Activated naive CD4-positive, alpha-beta T cell treated with anti-CD3 and anti-CD28 coated beads for 36 hours (primary cell): ENCODE results near the gene MAP3K4. TPM values are rescaled to one million over a fixed set of nuclear protein-coding genes. Genes with fewer than 3 reads are reported as not detected.

Source experiments
- CTCF ChIA-PET: fragments of 350-600 bp; sonication (Branson Sonifier 250); formaldehyde crosslinking; loops from one replicate; lab custom pipeline; 2021; ENCODE audit warnings: antibody characterized with exemption; lab: Charles Lee
- DNase-seq: peaks from one replicate; pipeline ENCODE4 v3.0.0-alpha.2; 2020
- H3K27ac Mint-ChIP-seq: one replicate; pipeline ENCODE4 v1.8.0; 2021; ENCODE audit warnings: mild to moderate bottlenecking, mixed read lengths
- H3K27me3 Mint-ChIP-seq: one replicate; pipeline ENCODE4 v1.8.0; 2021; ENCODE audit warnings: low read depth, mixed read lengths
- H3K36me3 Mint-ChIP-seq: one replicate; pipeline ENCODE4 v1.8.0; 2021; ENCODE audit warnings: low read depth, mixed read lengths
- H3K4me1 Mint-ChIP-seq: one replicate; pipeline ENCODE4 v1.8.0; 2021; ENCODE audit warnings: low read depth, mixed read lengths
- H3K4me3 Mint-ChIP-seq: one replicate; pipeline ENCODE4 v1.8.0; 2021; ENCODE audit warnings: mild to moderate bottlenecking, moderate library complexity, mixed read lengths
- H3K9me3 Mint-ChIP-seq: one replicate; pipeline ENCODE4 v1.8.0; 2021; ENCODE audit warnings: mixed read lengths
- intact Hi-C: fragments of 100-400 bp; cut with micrococcal nuclease; formaldehyde crosslinking; loops from one replicate; pipeline ENCODE4 v1.15.1; 2023
- total RNA-seq, 2 experiments: library from RNA; stranded (reverse); gene quantifications; one replicate each; pipeline ENCODE4 v1.2.3, GENCODE V29; 2021

MAP3K4 gene
- total RNA-seq, 2 experiments from 2014 or later = 36.0 to 42.6 TPM

DNA sequence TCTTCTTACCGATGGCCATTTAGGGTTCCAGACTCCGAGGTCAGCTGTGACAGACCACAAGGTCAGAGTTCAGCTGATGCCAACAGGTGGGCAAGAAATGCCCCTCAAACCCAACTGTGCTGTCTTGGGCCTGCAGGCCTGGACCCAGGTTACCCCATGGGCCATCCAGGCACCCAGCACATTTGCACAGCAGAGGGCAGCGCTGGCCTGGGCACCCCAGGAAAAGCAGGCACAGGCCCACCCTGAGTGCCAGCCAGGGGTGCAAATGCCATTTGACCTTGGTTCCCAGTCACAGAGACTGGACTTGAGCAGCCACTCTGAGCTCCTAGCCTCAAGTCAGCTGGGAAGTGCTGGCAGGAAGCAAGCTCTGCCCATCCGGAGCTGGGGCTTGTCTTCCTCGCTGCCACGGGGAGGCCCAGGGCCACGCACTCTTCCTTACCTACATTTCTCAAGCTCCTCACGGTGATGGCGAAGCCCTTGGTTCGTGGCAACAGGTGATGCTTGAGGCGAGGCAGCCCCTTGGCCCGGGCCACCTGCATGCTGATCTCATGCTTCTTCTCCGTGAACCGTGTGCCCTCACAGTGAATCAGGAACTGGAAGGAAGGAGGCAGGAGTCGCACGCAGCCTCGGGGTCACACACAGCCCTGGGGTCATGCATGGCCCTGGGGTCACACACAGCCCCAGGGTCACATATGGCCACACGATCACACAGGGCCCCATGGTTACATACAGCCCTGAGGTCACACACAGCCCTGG, 161.5 kb downstream of the MAP3K4 start:
- CTCF ChIA-PET = interaction anchor here (0.6 to 1.1 kb wide), 4 partner anchors 121 to 219 kb away, joined by 3 read pairs; partner anchors contain the start of gene AGPAT4
- intact Hi-C loops = loop anchor here (1.0 to 10.0 kb wide), 2 partner anchors 218 kb away; no protein-coding TSS in a partner anchor
- peaks cover 7% of the 10 kb centered on the region for H3K9me3 Mint-ChIP-seq
- H3K27me3 Mint-ChIP-seq = no peaks in the 10 kb centered on the region
- H3K4me3 Mint-ChIP-seq = no peak overlapping the region
- peak; percentile 13 for DNase-seq
- H3K4me1 Mint-ChIP-seq = no peaks in the 10 kb centered on the region
- H3K36me3 Mint-ChIP-seq = peaks cover 3% of the 10 kb centered on the region
- no peak overlapping the region for H3K27ac Mint-ChIP-seq

DNA sequence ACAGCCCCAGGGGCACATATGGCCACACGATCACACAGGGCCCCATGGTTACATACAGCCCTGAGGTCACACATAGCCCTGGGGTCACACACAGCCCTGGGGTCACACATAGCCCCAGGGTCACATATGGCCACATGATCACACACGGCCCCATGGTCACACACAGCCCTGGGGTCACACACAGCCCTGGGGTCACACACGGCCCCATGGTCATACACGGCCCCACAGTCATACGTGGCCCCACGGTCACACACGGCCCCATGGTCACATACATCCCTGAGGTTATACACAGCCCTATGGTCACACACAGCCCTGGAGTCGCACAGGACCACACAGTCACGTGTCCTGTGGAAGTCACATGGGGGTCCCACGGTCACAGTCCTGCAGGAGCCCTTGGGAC, 162.2 kb downstream of the MAP3K4 start:
- Mint-ChIP-seq H3K4me3 (no peak overlapping the region), H3K4me1 (no peaks in the 10 kb centered on the region), H3K9me3 (peaks cover 7% of the 10 kb centered on the region), H3K36me3 (peaks cover 4% of the 10 kb centered on the region), H3K27me3 (no peaks in the 10 kb centered on the region), H3K27ac (no peak overlapping the region)
- CTCF ChIA-PET = interaction anchor here (0.6 to 1.1 kb wide), 4 partner anchors 120 to 218 kb away, joined by 3 read pairs; partner anchors contain the start of gene AGPAT4
- intact Hi-C loops = loop anchor here (1.0 to 10.0 kb wide), 2 partner anchors 218 to 219 kb away; no protein-coding TSS in a partner anchor
- no peak for DNase-seq

DNA sequence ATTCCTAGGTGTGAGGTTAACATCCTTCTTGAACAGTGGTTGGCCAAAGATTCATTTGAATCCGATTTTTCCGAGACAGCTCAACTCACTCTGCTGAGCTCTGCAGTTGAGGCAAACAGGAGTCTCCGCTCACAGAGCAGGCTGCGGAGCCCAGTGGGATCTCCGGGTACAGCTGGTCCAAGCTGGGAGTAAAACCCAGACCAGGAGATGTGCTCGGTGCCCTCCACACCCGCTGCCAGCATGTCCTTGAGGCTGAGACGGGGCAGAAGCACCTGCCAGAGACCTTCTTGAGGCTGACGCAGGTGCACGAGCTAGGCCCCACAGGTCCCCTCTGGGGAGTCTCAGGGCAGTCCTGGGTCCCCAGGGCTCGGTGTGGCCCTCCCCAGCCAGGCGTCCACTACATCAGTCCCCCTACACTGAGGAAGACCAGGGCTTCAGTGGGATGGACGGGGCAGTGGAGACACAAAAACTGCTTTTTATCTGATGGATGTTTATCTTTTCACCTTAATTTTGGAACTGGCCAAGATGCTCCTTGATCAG, 163.3 kb downstream of the MAP3K4 start:
- intact Hi-C loops = loop anchor here (10.0 kb wide), 1 partner anchor 220 kb away; no protein-coding TSS in a partner anchor
- Mint-ChIP-seq H3K27me3 (no peaks in the 10 kb centered on the region), H3K4me1 (no peaks in the 10 kb centered on the region), H3K36me3 (peaks cover 4% of the 10 kb centered on the region), H3K9me3 (peaks cover 7% of the 10 kb centered on the region), H3K27ac (no peak overlapping the region), H3K4me3 (no peak overlapping the region)
- DNase-seq = no peak
- CTCF ChIA-PET = interaction anchor here (1.4 kb wide), 1 partner anchor 216 kb away, joined by 3 read pairs; no protein-coding TSS in a partner anchor

DNA sequence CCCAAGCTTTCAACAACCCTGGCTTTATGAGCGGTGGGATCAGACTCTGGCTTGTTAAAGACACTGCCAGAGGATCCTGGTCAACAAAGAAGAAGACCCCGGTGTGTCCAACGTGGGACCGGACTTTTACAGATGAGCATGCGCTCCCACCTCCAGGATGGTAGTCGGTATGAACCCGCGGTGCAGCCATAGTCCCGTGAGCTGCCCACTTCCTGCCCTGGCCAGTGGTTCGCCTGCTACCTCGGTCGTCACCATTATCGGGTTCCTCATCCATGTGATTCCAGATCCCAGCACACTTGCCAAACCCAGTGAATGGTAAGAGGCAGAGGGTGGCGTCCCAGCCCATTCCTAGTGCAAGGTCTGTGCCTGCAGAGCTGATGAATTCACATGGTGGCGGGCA, 169.6 kb downstream of the MAP3K4 start:
- H3K36me3 Mint-ChIP-seq = peaks cover 12% of the 10 kb centered on the region
- no peak overlapping the region for H3K4me3 Mint-ChIP-seq
- no peak for DNase-seq
- H3K4me1 Mint-ChIP-seq = no peaks in the 10 kb centered on the region
- CTCF ChIA-PET = no interaction called here
- intact Hi-C loops = no loop called here
- H3K27ac Mint-ChIP-seq = no peak overlapping the region
- H3K27me3 Mint-ChIP-seq = no peaks in the 10 kb centered on the region
- peaks cover 7% of the 10 kb centered on the region for H3K9me3 Mint-ChIP-seq

DNA sequence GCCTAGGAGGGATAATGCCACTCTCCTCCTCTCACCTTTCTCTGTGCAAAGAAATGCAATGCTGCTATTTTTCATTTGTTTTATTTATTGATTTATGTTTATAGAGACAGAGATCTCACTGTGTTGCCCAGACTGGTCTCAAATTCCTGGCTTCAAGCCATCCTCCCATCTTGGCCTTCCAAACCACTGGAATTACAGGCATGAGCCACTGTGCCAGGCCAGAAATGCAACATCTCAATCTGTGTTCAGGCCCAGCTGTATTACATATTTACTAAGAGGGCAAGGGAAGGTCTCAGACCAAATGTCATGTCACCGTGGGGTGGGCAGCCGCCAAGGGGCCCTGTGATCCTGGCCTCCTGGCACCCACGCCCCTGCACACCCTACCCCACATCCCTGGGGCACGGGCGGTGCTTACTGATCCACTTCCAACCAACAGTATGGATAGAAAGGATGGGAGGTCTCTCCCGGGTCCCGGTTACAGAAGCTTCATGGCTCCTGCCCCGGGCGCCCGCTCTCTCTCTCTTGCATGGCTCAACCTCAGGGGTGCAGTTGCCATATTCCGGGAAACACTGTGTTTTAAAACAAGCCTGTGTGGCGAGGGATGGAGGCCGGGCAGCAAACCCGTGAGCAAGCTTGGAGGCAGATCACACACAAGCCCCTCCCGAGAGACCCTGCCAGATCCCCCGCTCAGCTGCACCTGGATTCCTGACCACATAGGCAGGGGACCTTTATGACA, 170.5 kb downstream of the MAP3K4 start:
- Mint-ChIP-seq H3K9me3 (peaks cover 3% of the 10 kb centered on the region), H3K27me3 (no peaks in the 10 kb centered on the region), H3K4me3 (no peak overlapping the region), H3K36me3 (peaks cover 10% of the 10 kb centered on the region), H3K27ac (no peak overlapping the region), H3K4me1 (no peaks in the 10 kb centered on the region)
- intact Hi-C loops = no loop called here
- DNase-seq = no peak
- CTCF ChIA-PET = no interaction called here

DNA sequence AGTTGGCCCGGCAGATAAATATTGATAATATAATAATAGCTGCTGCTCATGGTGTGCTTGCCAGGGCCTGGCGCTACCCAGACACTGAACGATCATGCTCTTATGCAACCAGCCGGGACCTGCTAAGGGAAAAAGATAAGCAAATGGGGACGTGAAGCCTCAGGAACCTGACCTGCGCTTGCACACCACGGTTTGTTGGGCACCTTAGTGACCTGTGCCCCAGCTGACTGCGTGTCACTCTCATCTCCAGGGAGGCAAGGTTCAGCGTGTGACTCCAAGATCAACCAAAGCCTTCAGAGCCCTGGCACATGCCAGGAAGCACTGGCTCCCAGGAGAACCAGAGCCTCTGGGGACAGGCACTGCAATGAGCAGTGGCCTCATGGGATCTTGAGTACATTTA, 171.2 kb downstream of the MAP3K4 start:
- Mint-ChIP-seq H3K27me3 (no peaks in the 10 kb centered on the region), H3K9me3 (peaks cover under 1% of the 10 kb centered on the region), H3K36me3 (peaks cover 10% of the 10 kb centered on the region), H3K4me3 (no peak overlapping the region), H3K27ac (no peak overlapping the region), H3K4me1 (no peaks in the 10 kb centered on the region)
- CTCF ChIA-PET = no interaction called here
- intact Hi-C loops = no loop called here
- no peak for DNase-seq

DNA sequence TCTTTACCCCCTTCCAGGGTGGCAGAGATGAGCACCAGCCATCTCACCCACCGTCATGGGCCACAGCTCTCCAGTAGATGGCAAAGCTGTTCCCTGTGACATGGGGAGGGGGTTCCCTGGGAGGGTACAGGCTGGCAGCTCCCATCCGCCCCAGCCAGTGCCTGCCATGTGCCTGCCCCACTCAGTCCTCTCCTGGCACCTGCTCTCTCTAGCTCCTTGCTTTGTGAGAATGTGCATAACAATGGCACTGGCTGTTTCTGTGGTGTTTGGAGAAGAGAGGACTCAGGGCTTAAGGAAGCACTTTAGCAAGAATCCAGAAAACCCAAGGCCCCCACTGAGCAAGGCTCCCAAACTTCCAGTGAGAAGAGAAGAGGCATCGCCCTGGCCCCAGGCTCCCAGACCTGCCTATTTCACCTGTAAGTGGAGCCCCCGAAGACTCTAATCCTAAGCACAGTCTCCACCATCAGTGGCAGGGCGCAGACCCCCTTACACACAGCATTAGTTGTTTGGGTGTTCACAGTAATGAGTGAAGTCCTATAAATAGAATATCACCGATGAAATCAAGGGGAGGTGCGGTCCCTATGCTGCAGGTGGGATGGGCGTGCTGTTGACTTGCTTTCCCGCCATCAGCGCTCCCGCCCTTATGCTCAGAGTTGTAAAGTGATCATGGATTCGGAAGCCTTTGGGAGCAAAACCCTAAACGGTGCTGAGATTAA, 172.1 kb downstream of the MAP3K4 start:
- CTCF ChIA-PET = no interaction called here
- no peak for DNase-seq
- Mint-ChIP-seq H3K27ac (no peak overlapping the region), H3K27me3 (no peaks in the 10 kb centered on the region), H3K9me3 (no peaks in the 10 kb centered on the region), H3K4me1 (no peaks in the 10 kb centered on the region), H3K4me3 (no peak overlapping the region), H3K36me3 (peaks cover 8% of the 10 kb centered on the region)
- intact Hi-C loops = no loop called here

DNA sequence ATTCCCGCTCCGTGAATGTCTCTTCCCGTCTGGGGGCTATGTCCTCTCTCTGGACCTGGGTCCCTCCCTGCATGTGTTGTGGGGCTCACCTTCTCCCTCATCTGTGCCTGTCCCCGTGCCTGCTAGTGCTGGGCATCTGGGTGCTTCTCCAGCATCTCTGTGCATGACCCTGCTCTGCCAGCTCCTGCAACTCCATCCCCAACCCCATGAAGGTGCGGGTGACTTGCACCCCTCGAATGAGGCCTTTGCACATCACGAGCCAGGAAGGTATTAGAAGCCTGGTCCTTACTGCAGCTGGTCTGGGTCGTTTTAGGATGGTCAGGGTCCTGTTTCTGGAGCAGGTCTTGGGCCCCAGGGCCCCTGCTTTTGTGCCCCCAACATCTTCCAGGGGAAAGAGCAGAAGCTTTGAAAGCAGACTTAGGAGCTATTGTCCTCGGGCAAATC, 172.6 kb downstream of the MAP3K4 start:
- H3K4me3 Mint-ChIP-seq = no peak overlapping the region
- H3K9me3 Mint-ChIP-seq = no peaks in the 10 kb centered on the region
- H3K27me3 Mint-ChIP-seq = no peaks in the 10 kb centered on the region
- H3K27ac Mint-ChIP-seq = no peak overlapping the region
- no peak for DNase-seq
- intact Hi-C loops = no loop called here
- CTCF ChIA-PET = no interaction called here
- H3K36me3 Mint-ChIP-seq = peaks cover 8% of the 10 kb centered on the region
- no peaks in the 10 kb centered on the region for H3K4me1 Mint-ChIP-seq

DNA sequence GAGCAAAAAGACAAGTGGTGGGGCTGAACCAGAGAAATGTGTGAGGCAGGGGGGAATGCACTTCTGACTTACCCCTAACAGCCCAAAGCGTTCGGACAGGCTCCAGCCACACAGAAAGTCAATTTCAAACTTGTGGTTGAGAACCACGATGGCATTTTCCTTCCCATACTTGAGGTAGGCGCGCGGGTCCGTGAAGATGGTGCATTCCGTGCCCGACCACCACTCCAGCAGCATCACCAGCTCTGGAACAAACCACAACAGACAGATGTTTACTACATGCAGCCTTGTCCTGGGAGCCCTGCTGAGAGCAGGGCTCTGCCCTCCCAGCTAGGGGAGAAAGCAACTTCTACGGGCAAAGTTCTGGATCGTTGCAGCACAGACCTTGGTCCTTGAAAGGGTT, 174.6 kb downstream of the MAP3K4 start:
- no peak for DNase-seq
- H3K4me1 Mint-ChIP-seq = no peaks in the 10 kb centered on the region
- no peaks in the 10 kb centered on the region for H3K9me3 Mint-ChIP-seq
- intact Hi-C loops = no loop called here
- no peak overlapping the region for H3K4me3 Mint-ChIP-seq
- H3K27ac Mint-ChIP-seq = no peak overlapping the region
- no peaks in the 10 kb centered on the region for H3K27me3 Mint-ChIP-seq
- CTCF ChIA-PET = no interaction called here
- H3K36me3 Mint-ChIP-seq = peaks cover 8% of the 10 kb centered on the region

DNA sequence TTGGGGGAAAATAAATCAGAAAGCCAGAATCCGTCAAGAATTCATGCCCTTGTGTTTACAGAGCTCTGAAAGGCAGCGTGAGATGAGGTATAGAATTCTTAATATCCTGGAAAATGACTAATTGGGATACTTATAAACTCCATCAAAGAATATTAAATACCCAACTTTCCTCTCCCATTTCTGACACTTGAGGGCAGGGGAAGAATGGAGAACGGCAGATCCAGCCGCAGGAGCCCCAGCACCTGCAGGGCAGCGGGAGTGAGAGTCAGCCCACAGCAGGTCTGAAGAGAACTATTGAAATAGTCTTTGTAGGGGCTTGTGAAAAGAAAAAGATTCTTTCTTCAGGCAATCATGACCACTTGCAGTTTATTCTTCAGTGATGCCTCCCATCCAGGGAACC, 175.1 kb downstream of the MAP3K4 start:
- intact Hi-C loops = no loop called here
- CTCF ChIA-PET = no interaction called here
- Mint-ChIP-seq H3K4me3 (no peak overlapping the region), H3K9me3 (no peaks in the 10 kb centered on the region), H3K4me1 (no peaks in the 10 kb centered on the region), H3K27ac (no peak overlapping the region), H3K27me3 (no peaks in the 10 kb centered on the region), H3K36me3 (peaks cover 8% of the 10 kb centered on the region)
- DNase-seq = no peak
